Measurements from ENCODE around the gene RABGAP1L. TPM values are rescaled to one million over a fixed set of nuclear protein-coding genes. Genes with fewer than 3 reads are reported as not detected.

RABGAP1L gene
- total and polyA plus RNA-seq, 2 donors (not counting 3 experiments of a cell fraction or from before 2014, with no cell fraction given): 6.4 to 22.2 TPM

- intact Hi-C loops (cut with micrococcal nuclease) (no loop called here), dilution Hi-C loops (cut with MboI; ENCODE audit: extremely low pct_ligation_motif_present, low sequenced_read_pairs) (no loop called here)
- no TSS peak for BruUV-seq (replicated peaks)
- CTCF ChIA-PET: interaction anchor here (1.0 kb wide), 1 partner anchor 37 kb away, joined by 3 read pairs; no protein-coding TSS in a partner anchor
- Histone ChIP-seq H3K9ac (replicated peaks; ENCODE audit: extremely low read depth, insufficient read depth, low read length) (no peak overlapping the region), H3K4me3 (replicated peaks in 1 of 3; ENCODE audit: insufficient read depth in 1 of 3, low read depth in 1 of 3, low read length in 3 of 3) (no peak overlapping the region), H3K27me3 (ENCODE audit: control insufficient read depth in 2 of 2, insufficient read depth in 2 of 2, low read length in 2 of 2) (no peaks in the 10 kb centered on the region), H2AFZ (ENCODE audit: low read depth, low read length) (no peak overlapping the region), H3K4me1 (ENCODE audit: control insufficient read depth, extremely low read depth, insufficient read depth, low read length) (no peaks in the 10 kb centered on the region), H3K9me1 (replicated peaks; ENCODE audit: control insufficient read depth, extremely low read depth, insufficient read depth, low read length) (no peaks in the 10 kb centered on the region), H3K9me3 (replicated peaks; ENCODE audit: control insufficient read depth, insufficient read depth, low read length) (no peaks in the 10 kb centered on the region), H3K36me3 (ENCODE audit: control insufficient read depth in 2 of 2, extremely low read depth in 1 of 2, insufficient read depth in 2 of 2, low read length in 2 of 2) (no peaks in the 10 kb centered on the region), H3K79me2 (ENCODE audit: control insufficient read depth, insufficient read depth, low read length) (no peaks in the 10 kb centered on the region), H4K20me1 (replicated peaks; ENCODE audit: control insufficient read depth, extremely low read depth, insufficient read depth, low read length) (no peaks in the 10 kb centered on the region), H3K4me2 (ENCODE audit: insufficient read depth, low read length) (no peak overlapping the region), H3K27ac (ENCODE audit: insufficient read depth, low read depth, low read length) (no peak overlapping the region)
- FAIRE-seq (no peak), DNase-seq (ENCODE audit: low read depth, low spot score) (no peak)
- TF ChIP-seq, protein P1, sequence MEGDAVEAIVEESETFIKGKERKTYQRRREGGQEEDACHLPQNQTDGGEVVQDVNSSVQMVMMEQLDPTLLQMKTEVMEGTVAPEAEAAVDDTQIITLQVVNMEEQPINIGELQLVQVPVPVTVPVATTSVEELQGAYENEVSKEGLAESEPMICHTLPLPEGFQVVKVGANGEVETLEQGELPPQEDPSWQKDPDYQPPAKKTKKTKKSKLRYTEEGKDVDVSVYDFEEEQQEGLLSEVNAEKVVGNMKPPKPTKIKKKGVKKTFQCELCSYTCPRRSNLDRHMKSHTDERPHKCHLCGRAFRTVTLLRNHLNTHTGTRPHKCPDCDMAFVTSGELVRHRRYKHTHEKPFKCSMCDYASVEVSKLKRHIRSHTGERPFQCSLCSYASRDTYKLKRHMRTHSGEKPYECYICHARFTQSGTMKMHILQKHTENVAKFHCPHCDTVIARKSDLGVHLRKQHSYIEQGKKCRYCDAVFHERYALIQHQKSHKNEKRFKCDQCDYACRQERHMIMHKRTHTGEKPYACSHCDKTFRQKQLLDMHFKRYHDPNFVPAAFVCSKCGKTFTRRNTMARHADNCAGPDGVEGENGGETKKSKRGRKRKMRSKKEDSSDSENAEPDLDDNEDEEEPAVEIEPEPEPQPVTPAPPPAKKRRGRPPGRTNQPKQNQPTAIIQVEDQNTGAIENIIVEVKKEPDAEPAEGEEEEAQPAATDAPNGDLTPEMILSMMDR (IDR thresholded peaks at IDR 0.05; ENCODE audit: extremely low read depth in 1 of 2, insufficient read depth in 1 of 2, low read depth in 1 of 2, low read length in 2 of 2): no peak
- no peak for TF ChIP-seq FOS (IDR thresholded peaks at IDR 0.05; ENCODE audit: borderline replicate concordance, insufficient read depth, low read length)
- no peak for TF ChIP-seq MYC (IDR thresholded peaks at IDR 0.05; ENCODE audit: low read depth, low read length)
- TF ChIP-seq JUN (IDR thresholded peaks at IDR 0.05; ENCODE audit: borderline replicate concordance, insufficient read depth, insufficient read length, low read depth): no peak
- TF ChIP-seq EZH2 (IDR thresholded peaks at IDR 0.05; ENCODE audit: borderline replicate concordance, low read depth, low read length, severe bottlenecking): no peak
- no peak for TF ChIP-seq MAX (IDR thresholded peaks at IDR 0.05; ENCODE audit: insufficient read depth, insufficient read length)
- TF ChIP-seq POLR2A (IDR thresholded peaks at IDR 0.05; ENCODE audit: low read depth, low read length): no peak
- no peak for TF ChIP-seq GATA2 (IDR thresholded peaks at IDR 0.05; ENCODE audit: insufficient read depth, insufficient read length, low read depth, low read length)
- TF ChIP-seq POLR2AphosphoS5 (IDR thresholded peaks at IDR 0.05; ENCODE audit: insufficient read depth, low read depth, low read length): no peak
- POLR2A ChIA-PET: no interaction called here
Observed at GRCh38 chr1:174689524-174689923, 530.2 kb downstream of the RABGAP1L start.

Measured in endothelial cell of umbilical vein (primary cell).